Prostate gland (tissue), 2 donors: ENCODE data around the gene TMA7. TPM values are rescaled to one million over a fixed set of nuclear protein-coding genes. Genes with fewer than 3 reads are reported as not detected.

Experiments used
- DNase-seq: peaks from one replicate; pipeline ENCODE4 v3.0.0-alpha.2; 2019; ENCODE audit warnings: low spot score
- H3K27ac ChIP-seq, 2 donors: fragments of 200-600 bp; sonication (generic); 2 replicates each; pipeline ENCODE4 v1.5.1; 2017 to 2019
- H3K27me3 ChIP-seq: fragments of 200-600 bp; sonication (generic); replicated peaks from 2 replicates; pipeline ENCODE4 v1.5.1; 2019; ENCODE audit not compliant: insufficient read depth
- H3K36me3 ChIP-seq, 2 donors: fragments of 200-600 bp; sonication (generic); 1 replicate in 1 of 2; 2 replicates in 1 of 2; pipeline versions ENCODE4 v1.5.1 to v1.8.1; 2017 to 2019
- H3K4me1 ChIP-seq: fragments of 200-600 bp; sonication (generic); replicated peaks from 2 replicates; pipeline ENCODE4 v1.5.1; 2019
- H3K4me3 ChIP-seq, 2 donors: fragments of 200-600 bp; sonication (generic); 2 replicates each; pipeline ENCODE4 v1.5.1; 2017 to 2019
- H3K9me3 ChIP-seq: fragments of 200-600 bp; sonication (generic); 2 replicates; pipeline ENCODE4 v1.5.1; 2017
- POLR2A ChIP-seq: fragments of 450-650 bp; IDR thresholded peaks from one replicate; pipeline ENCODE4 v1.6.1; 2016; ENCODE audit warnings: antibody characterized with exemption, mild to moderate bottlenecking
- POLR2AphosphoS5 ChIP-seq: sonication (generic); formaldehyde crosslinking; IDR thresholded peaks from one replicate; pipeline ENCODE4 v1.6.1; 2017; ENCODE audit warnings: antibody characterized with exemption
- WGBS: methylation state at CpG from one replicate; pipeline ENCODE4 v1.1.5; 2018; 5-methylcytosine and 5-hydroxymethylcytosine counted together
- intact Hi-C: fragments of 100-400 bp; cut with DNase I; formaldehyde crosslinking; loops from one replicate; pipeline ENCODE4 v1.14.2; 2022
- total RNA-seq, 2 donors: library from RNA; depleted of rRNA; stranded (reverse); fragments of >200 nt; gene quantifications; one replicate each; pipeline ENCODE4 v1.1.0, GENCODE V29; 2016
- TF ChIP-seq, protein P1 (sequence below), 4 experiments: fragments of 200-600 bp in 2 of 4; fragments of 450-650 bp in 2 of 4; sonication (generic) in 2 of 4; IDR thresholded peaks; 1 replicate in 3 of 4; 2 replicates in 1 of 4; pipeline ENCODE4 v1.5.1; 2016 to 2019; ENCODE audit warnings: antibody characterized with exemption in 4 of 4, mild to moderate bottlenecking in 2 of 4, moderate library complexity in 2 of 4

Gene TMA7
- total RNA-seq, 2 donors from 2014 or later = 310 to 446 TPM

DNA sequence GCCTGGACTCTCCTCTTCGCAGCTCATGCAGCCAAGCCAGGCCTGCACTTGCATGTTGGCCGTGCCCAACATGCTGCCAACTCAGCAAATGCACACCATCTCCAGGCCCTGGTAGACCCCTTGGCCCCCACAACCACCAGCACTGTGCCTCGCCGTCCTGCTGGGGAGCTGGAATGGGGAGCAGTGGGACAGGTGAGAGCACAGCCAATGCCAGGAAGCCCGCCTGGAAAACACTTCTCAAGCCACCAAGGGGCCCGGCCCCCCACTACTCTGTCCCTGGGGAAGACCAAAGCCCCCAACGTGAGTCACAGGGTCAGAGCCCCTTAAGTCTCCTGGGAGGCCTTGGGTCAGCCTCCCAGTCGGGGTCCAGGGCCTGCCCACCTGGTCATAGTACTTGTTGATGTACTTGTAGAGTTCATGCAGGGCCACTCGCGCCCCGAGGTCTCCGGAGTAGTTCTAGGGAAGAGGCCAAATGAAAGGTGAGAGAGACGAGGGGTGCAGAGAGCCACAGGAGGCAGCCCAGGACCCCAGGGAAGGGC lies 34.6 kb upstream of the TMA7 start:
- TF ChIP-seq POLR2A (no peak), POLR2AphosphoS5 (no peak)
- TF ChIP-seq, protein P1, sequence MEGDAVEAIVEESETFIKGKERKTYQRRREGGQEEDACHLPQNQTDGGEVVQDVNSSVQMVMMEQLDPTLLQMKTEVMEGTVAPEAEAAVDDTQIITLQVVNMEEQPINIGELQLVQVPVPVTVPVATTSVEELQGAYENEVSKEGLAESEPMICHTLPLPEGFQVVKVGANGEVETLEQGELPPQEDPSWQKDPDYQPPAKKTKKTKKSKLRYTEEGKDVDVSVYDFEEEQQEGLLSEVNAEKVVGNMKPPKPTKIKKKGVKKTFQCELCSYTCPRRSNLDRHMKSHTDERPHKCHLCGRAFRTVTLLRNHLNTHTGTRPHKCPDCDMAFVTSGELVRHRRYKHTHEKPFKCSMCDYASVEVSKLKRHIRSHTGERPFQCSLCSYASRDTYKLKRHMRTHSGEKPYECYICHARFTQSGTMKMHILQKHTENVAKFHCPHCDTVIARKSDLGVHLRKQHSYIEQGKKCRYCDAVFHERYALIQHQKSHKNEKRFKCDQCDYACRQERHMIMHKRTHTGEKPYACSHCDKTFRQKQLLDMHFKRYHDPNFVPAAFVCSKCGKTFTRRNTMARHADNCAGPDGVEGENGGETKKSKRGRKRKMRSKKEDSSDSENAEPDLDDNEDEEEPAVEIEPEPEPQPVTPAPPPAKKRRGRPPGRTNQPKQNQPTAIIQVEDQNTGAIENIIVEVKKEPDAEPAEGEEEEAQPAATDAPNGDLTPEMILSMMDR (IDR thresholded peaks at IDR 0.05) = no peak
- H3K4me3 ChIP-seq = no peak overlapping the region
- no peaks in the 10 kb centered on the region for H3K27me3 ChIP-seq
- H3K9me3 ChIP-seq = no peaks in the 10 kb centered on the region
- peaks cover 21 to 26% of the 10 kb centered on the region in 2 donors for H3K36me3 ChIP-seq
- H3K27ac ChIP-seq = no peak overlapping the region
- 71% methylated on average over 13 of the region's 13 CpGs for WGBS
- intact Hi-C loops = no loop called here
- H3K4me1 ChIP-seq = no peaks in the 10 kb centered on the region
- DNase-seq = peak; percentile 3

DNA sequence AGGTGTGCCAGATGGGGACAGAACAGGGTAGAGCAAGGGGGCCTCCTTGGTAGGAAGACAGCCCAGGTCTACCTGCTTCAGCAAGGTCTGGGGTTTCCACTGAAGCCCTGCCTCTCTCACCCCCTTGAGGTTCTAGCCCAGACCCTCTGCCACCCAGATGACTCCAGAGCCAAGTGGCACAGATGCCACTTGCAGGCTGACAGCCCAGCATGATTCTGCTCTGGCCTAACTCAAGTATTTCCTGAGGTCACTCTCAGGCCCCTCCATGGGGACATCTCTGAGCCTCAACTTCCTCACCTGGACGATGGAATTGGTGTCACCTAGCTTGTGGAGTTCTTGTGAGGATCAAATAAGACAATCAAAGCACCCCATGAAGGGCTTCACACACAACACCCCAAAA lies 34.1 kb upstream of the TMA7 start:
- Histone ChIP-seq H3K27me3 (no peaks in the 10 kb centered on the region), H3K4me3 (no peak overlapping the region), H3K9me3 (no peaks in the 10 kb centered on the region), H3K36me3 (peaks cover 26% of the 10 kb centered on the region in 2 donors), H3K4me1 (no peaks in the 10 kb centered on the region), H3K27ac (no peak overlapping the region)
- intact Hi-C loops = no loop called here
- WGBS = 80% methylated on average over 1 of the region's 1 CpG
- TF ChIP-seq, protein P1 (IDR thresholded peaks at IDR 0.05) = no peak
- TF ChIP-seq POLR2A (no peak), POLR2AphosphoS5 (no peak)
- DNase-seq = no peak

DNA sequence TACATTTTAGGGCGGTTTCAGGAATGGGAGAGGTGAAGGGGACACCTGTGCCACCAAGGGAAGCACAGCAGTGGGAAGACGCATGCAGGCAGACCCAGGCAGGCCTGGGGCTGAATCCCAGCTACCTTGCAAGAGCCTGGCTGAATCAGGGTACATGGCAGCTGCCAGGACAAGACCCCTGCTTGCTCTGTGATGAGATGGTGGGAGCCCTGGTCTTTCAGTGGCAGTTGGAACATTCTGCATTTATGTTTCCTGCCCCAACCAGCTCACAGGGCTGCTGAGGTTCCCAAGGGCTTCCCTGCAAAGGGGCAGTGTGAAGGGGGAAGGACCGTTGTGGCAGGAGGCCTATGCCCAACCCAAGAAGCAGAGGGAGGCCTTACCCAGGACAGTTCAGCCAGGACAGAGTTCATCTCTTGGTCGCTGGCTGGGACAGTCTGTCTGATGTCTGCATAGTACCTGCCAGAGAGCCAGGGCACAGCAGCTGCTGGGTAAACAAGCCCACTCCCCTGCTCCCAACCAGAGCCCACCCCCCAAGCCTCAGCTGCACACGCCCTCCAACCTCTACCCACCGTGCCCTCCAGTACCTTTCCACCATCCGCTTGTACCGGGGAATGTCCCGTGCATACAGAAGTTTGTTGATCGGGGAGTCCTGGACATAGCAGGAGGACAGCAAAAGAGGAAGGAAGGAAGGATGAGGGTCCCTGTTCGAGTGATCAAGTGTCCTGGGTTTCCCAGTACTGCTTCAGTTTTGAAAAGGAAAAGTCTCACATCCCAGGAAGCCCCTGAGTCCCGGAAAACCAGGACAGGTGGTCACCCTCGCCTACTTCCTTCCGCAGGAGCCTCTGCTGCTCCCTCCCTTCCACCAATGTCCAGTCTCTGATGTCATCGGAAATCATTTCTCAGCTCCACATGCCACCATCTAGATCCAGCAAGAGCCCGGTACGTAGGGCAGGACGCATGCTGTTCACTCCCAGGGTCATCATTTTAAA lies 33.3 kb upstream of the TMA7 start:
- intact Hi-C loops = no loop called here

DNA sequence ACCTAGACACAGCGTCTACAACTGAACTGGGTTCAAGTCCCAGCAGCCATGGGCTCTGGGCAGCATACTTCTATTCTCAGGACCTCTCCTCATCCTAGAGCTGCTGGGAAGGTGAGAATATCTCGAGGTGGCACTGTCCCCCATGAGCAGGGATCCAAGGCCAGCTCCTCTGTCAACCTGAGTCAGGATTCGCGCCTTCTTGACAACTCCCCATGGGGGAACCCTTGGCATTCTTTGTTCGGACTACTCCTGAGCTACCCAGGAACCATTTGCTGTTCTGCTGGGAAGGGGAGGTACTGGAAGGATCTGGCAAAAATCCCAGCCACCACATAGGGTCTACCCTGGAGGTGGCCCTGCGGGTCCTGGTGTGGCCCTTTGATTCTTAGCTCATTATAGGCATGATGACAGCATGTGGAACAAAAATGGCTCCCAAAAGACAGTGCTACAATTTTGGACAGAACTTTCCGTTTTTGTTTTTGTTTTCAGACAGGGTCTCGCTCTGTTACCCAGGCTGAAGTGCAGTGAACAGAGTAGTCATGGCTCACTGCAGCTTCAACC lies 32.4 kb upstream of the TMA7 start:
- Histone ChIP-seq H3K27me3 (no peaks in the 10 kb centered on the region), H3K9me3 (no peaks in the 10 kb centered on the region), H3K4me3 (no peak overlapping the region), H3K4me1 (no peaks in the 10 kb centered on the region), H3K27ac (no peak overlapping the region), H3K36me3 (peaks cover 33 to 39% of the 10 kb centered on the region in 2 donors)
- TF ChIP-seq POLR2AphosphoS5 = no peak
- TF ChIP-seq POLR2A = no peak
- TF ChIP-seq, protein P1 (IDR thresholded peaks at IDR 0.05) = no peak
- intact Hi-C loops = no loop called here
- 85% methylated on average over 8 of the region's 8 CpGs for WGBS
- peak; percentile 2 for DNase-seq

More for the DNA sequence above, 33.3 kb upstream of the TMA7 start:
- H3K36me3 ChIP-seq = peaks cover 26 to 33% of the 10 kb centered on the region in 2 donors
- WGBS = 85% methylated on average over 18 of the region's 18 CpGs
- DNase-seq = peak; percentile 3
- H3K4me1 ChIP-seq = no peaks in the 10 kb centered on the region
- H3K9me3 ChIP-seq = no peaks in the 10 kb centered on the region
- no peaks in the 10 kb centered on the region for H3K27me3 ChIP-seq
- H3K27ac ChIP-seq = no peak overlapping the region
- TF ChIP-seq, protein P1 (IDR thresholded peaks at IDR 0.05) = no peak
- no peak for TF ChIP-seq POLR2AphosphoS5
- no peak for TF ChIP-seq POLR2A
- H3K4me3 ChIP-seq = no peak overlapping the region
